Chondrocyte (in vitro differentiated cells): Measurements from ENCODE around the gene FBXO44. TPM values are rescaled to one million over a fixed set of nuclear protein-coding genes. Genes with fewer than 3 reads are reported as not detected.

Experiments used
- DNase-seq: peaks from one replicate; pipeline ENCODE4 v3.0.0; 2021; ENCODE audit warnings: mixed read lengths, low spot score
- H3K27ac Mint-ChIP-seq: one replicate; pipeline ENCODE4 v1.8.0; 2021; ENCODE audit warnings: mild to moderate bottlenecking, moderate library complexity, mixed read lengths; ENCODE audit not compliant: unreplicated experiment
- H3K27me3 Mint-ChIP-seq: 2 replicates; pipeline ENCODE4 v1.8.0; 2021; ENCODE audit warnings: low read depth, mixed read lengths
- H3K36me3 Mint-ChIP-seq: 2 replicates; pipeline ENCODE4 v1.8.0; 2021; ENCODE audit warnings: low read depth, mixed read lengths
- H3K4me1 Mint-ChIP-seq: 2 replicates; pipeline ENCODE4 v1.8.0; 2021; ENCODE audit warnings: low read depth, mild to moderate bottlenecking, mixed read lengths
- H3K4me3 Mint-ChIP-seq: one replicate; pipeline ENCODE4 v1.8.0; 2021; ENCODE audit warnings: mild to moderate bottlenecking, moderate library complexity, mixed read lengths; ENCODE audit not compliant: unreplicated experiment
- H3K9me3 Mint-ChIP-seq: 2 replicates; pipeline ENCODE4 v1.8.0; 2021; ENCODE audit warnings: low read depth, mixed read lengths
- CTCF ChIP-seq: fragments of 200-600 bp; sonication (generic); IDR thresholded peaks from 2 replicates; pipeline ENCODE4 v1.5.0; 2021; ENCODE audit warnings: antibody characterized with exemption, mild to moderate bottlenecking, moderate library complexity
- total RNA-seq: library from RNA; stranded (reverse); gene quantifications from 3 replicates; pipeline ENCODE4 v1.2.1, GENCODE V29; 2021

FBXO44 gene
- total RNA-seq, 1 donor from 2014 or later, result 17.5 TPM

- peak; percentile 2 for TF ChIP-seq CTCF
- peaks cover 13% of the 10 kb centered on the region for H3K4me1 Mint-ChIP-seq
- H3K36me3 Mint-ChIP-seq, result no peaks in the 10 kb centered on the region
- H3K9me3 Mint-ChIP-seq, result no peaks in the 10 kb centered on the region
- peak within 1 kb of the TSS; percentile 82 for H3K27ac Mint-ChIP-seq
- H3K4me3 Mint-ChIP-seq, result peak within 1 kb of the TSS; percentile 89
- peaks cover 2% of the 10 kb centered on the region for H3K27me3 Mint-ChIP-seq
- DNase-seq, result no peak
Observed at GRCh38 chr1:11681071-11681771, 26.5 kb downstream of the FBXO44 start, which contains the start of gene MAD2L2. MAD2L2 (minus strand) TSS chr1:11681148; CDS start chr1:11680601, 547 bp downstream.

GRCh38 chr1:11682287-11682771, 27.7 kb downstream of the FBXO44 start:
- no peak for TF ChIP-seq CTCF
- H3K4me1 Mint-ChIP-seq, result peaks cover 13% of the 10 kb centered on the region
- DNase-seq, result no peak
- no peaks in the 10 kb centered on the region for H3K9me3 Mint-ChIP-seq
- H3K4me3 Mint-ChIP-seq, result no peak overlapping the region
- H3K27ac Mint-ChIP-seq, result no peak overlapping the region
- peaks cover 2% of the 10 kb centered on the region for H3K27me3 Mint-ChIP-seq
- H3K36me3 Mint-ChIP-seq, result no peaks in the 10 kb centered on the region

- no peaks in the 10 kb centered on the region for H3K9me3 Mint-ChIP-seq
- H3K4me1 Mint-ChIP-seq, result peaks cover 13% of the 10 kb centered on the region
- TF ChIP-seq CTCF, result no peak
- H3K27ac Mint-ChIP-seq, result no peak overlapping the region
- no peak overlapping the region for H3K4me3 Mint-ChIP-seq
- no peak for DNase-seq
- no peaks in the 10 kb centered on the region for H3K36me3 Mint-ChIP-seq
- peaks cover 4% of the 10 kb centered on the region for H3K27me3 Mint-ChIP-seq
Observed at GRCh38 chr1:11682799-11683198, 28.1 kb downstream of the FBXO44 start.

- no peak overlapping the region for H3K27ac Mint-ChIP-seq
- H3K4me1 Mint-ChIP-seq, result peaks cover 13% of the 10 kb centered on the region
- peaks cover 10% of the 10 kb centered on the region for H3K27me3 Mint-ChIP-seq
- no peaks in the 10 kb centered on the region for H3K9me3 Mint-ChIP-seq
- TF ChIP-seq CTCF, result no peak
- H3K4me3 Mint-ChIP-seq, result no peak overlapping the region
- H3K36me3 Mint-ChIP-seq, result no peaks in the 10 kb centered on the region
- no peak for DNase-seq
Observed at GRCh38 chr1:11684070-11684469, 29.4 kb downstream of the FBXO44 start.

- TF ChIP-seq CTCF, result no peak
- Mint-ChIP-seq H3K4me3 (no peak overlapping the region), H3K27ac (no peak overlapping the region), H3K9me3 (no peaks in the 10 kb centered on the region), H3K36me3 (no peaks in the 10 kb centered on the region), H3K27me3 (peaks cover 18% of the 10 kb centered on the region), H3K4me1 (peaks cover 8% of the 10 kb centered on the region)
- DNase-seq, result no peak
Observed at GRCh38 chr1:11685210-11685752, 30.6 kb downstream of the FBXO44 start.
